Mesenchymal stem cell (in vitro differentiated cells and primary cell): Measurements from ENCODE around the gene CAPZA1.
A peak's percentile ranks its signal among the peaks of the same experiment; 100 is the strongest.

Experiments used
- DNase-seq: peaks from one replicate; pipeline ENCODE4 v3.0.0-alpha.2; 2013
- H2AFZ ChIP-seq: one replicate; pipeline ENCODE4 v1.6.1; 2013; ENCODE audit warnings: low read depth, mild to moderate bottlenecking, control low read depth, inconsistent platforms, low read length, moderate library complexity
- H2AK5ac ChIP-seq: 2 replicates; pipeline ENCODE4 v1.6.1; 2013; ENCODE audit warnings: low read length, moderate library complexity, mild to moderate bottlenecking, inconsistent platforms; ENCODE audit not compliant: severe bottlenecking
- H2BK120ac ChIP-seq: one replicate; pipeline ENCODE4 v1.6.1; 2013; ENCODE audit warnings: low read depth, mild to moderate bottlenecking, inconsistent platforms, low read length, moderate library complexity
- H2BK12ac ChIP-seq, 2 experiments: one replicate each; pipeline ENCODE4 v1.6.1; 2013; ENCODE audit warnings: inconsistent platforms in 2 of 2, low read length in 2 of 2, mild to moderate bottlenecking in 2 of 2, moderate library complexity in 2 of 2, control low read depth in 1 of 2
- H2BK15ac ChIP-seq: one replicate; pipeline ENCODE4 v1.6.1; 2013; ENCODE audit warnings: mild to moderate bottlenecking, low read depth, inconsistent platforms; ENCODE audit not compliant: poor library complexity, severe bottlenecking
- H2BK5ac ChIP-seq: 2 replicates; pipeline ENCODE4 v1.6.1; 2013; ENCODE audit warnings: low read depth, mild to moderate bottlenecking, low read length, control low read depth, inconsistent platforms; ENCODE audit not compliant: poor library complexity, severe bottlenecking
- H3K14ac ChIP-seq, 2 experiments: one replicate each; pipeline ENCODE4 v1.6.1; 2013; ENCODE audit warnings: inconsistent platforms in 2 of 2, low read length in 2 of 2, control low read depth in 1 of 2, mild to moderate bottlenecking in 1 of 2, moderate library complexity in 1 of 2
- H3K18ac ChIP-seq, 2 experiments: one replicate each; pipeline ENCODE4 v1.6.1; 2013; ENCODE audit warnings: inconsistent platforms in 2 of 2, low read length in 2 of 2, control low read depth in 1 of 2, low read depth in 1 of 2, mild to moderate bottlenecking in 1 of 2
- H3K23ac ChIP-seq, 2 experiments: one replicate each; pipeline ENCODE4 v1.6.1; 2013; ENCODE audit warnings: inconsistent platforms in 2 of 2, low read length in 2 of 2, mild to moderate bottlenecking in 2 of 2, moderate library complexity in 2 of 2, control low read depth in 1 of 2
- H3K27ac ChIP-seq: 2 replicates; pipeline ENCODE4 v1.5.1; 2013; ENCODE audit warnings: mild to moderate bottlenecking, moderate library complexity, low read length, control low read depth, inconsistent platforms; ENCODE audit not compliant: poor library complexity, severe bottlenecking
- H3K27me3 ChIP-seq, 2 experiments: 2 replicates each; pipeline versions ENCODE4 v1.6.1 to v1.7.0; 2013; ENCODE audit warnings: low read length in 2 of 2, mild to moderate bottlenecking in 2 of 2, moderate library complexity in 2 of 2, control low read depth in 1 of 2, inconsistent platforms in 1 of 2; ENCODE audit not compliant: control insufficient read depth in 1 of 2, insufficient read depth in 1 of 2
- H3K36me3 ChIP-seq, 2 experiments: 2 replicates each; pipeline versions ENCODE4 v1.6.1 to v1.7.0; 2013; ENCODE audit warnings: low read length in 2 of 2, control low read depth in 1 of 2, inconsistent platforms in 1 of 2, low read depth in 1 of 2, mild to moderate bottlenecking in 1 of 2; ENCODE audit not compliant: insufficient read depth in 2 of 2, control insufficient read depth in 1 of 2
- H3K4ac ChIP-seq, 2 experiments: one replicate each; pipeline ENCODE4 v1.6.1; 2013; ENCODE audit warnings: inconsistent platforms in 2 of 2, low read length in 2 of 2, mild to moderate bottlenecking in 2 of 2, moderate library complexity in 2 of 2, control low read depth in 1 of 2, low read depth in 1 of 2
- H3K4me1 ChIP-seq: 2 replicates; pipeline ENCODE4 v1.6.1; 2013; ENCODE audit warnings: low read depth, low read length, control low read depth; ENCODE audit not compliant: control insufficient read depth, insufficient read depth
- H3K4me2 ChIP-seq: 2 replicates; pipeline ENCODE4 v1.6.1; 2013; ENCODE audit warnings: low read length, mild to moderate bottlenecking, inconsistent platforms; ENCODE audit not compliant: poor library complexity, severe bottlenecking
- H3K4me3 ChIP-seq, 2 experiments: 2 replicates each; pipeline versions ENCODE4 v1.5.1 to v1.7.0; 2013; ENCODE audit warnings: low read length in 2 of 2, mild to moderate bottlenecking in 2 of 2, control low read depth in 1 of 2, low read depth in 1 of 2; ENCODE audit not compliant: insufficient read depth in 1 of 2
- H3K79me1 ChIP-seq: replicated peaks from 2 replicates; pipeline ENCODE4 v1.6.1; 2013; ENCODE audit warnings: mild to moderate bottlenecking, control low read depth, low read length, inconsistent platforms; ENCODE audit not compliant: poor library complexity, severe bottlenecking
- H3K9ac ChIP-seq: 2 replicates; pipeline ENCODE4 v1.7.0; 2013; ENCODE audit warnings: mild to moderate bottlenecking, low read length, moderate library complexity
- H3K9me3 ChIP-seq: 2 replicates; pipeline ENCODE4 v1.7.0; 2013; ENCODE audit warnings: mild to moderate bottlenecking, low read length; ENCODE audit not compliant: control insufficient read depth
- H4K8ac ChIP-seq: one replicate; pipeline ENCODE4 v1.6.1; 2013; ENCODE audit warnings: inconsistent platforms, mild to moderate bottlenecking, low read length, moderate library complexity
- H4K91ac ChIP-seq: one replicate; pipeline ENCODE4 v1.6.1; 2013; ENCODE audit warnings: mild to moderate bottlenecking, low read length, inconsistent platforms
- WGBS: methylation state at CpG from one replicate; pipeline ENCODE4 v1.1.7; 2013; ENCODE audit warnings: mixed read lengths; 5-methylcytosine and 5-hydroxymethylcytosine counted together

CAPZA1 gene

DNA sequence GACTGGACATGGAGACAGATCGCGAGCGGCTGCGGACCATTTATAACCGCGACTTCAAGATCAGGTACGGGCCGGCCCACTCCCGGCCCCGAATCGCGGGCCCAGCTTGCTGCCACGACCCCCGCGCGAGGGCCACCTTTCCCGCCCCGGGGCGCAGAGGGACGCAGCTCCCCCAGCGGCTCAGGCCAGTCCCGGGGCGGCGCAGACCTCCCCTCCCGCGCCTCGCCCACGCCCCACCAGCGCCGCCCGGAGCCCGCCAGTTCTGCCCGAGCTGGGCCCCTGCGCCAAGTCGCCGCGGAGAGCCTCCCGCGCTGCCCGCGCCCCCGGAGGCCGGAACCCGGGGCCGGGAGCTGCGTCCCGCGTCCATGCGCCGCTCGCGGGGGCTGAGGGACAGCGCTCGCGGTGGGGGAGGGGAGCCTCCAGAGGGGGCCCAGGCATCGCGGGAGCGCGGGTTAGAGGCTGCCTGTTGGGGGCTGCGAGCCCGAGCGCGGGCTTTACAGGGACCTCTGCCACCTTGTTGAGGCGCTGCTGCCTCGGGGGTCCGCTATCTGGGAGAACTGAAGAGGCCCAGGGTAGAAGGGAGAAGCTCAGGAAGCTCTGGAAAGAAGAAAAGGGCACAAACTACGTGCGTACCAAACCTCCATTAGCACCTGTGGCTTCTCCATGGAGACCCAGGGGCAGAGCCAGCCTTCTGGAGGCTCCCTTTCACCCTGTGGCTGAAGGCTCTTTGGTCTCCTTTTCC is 55.5 kb downstream of the CAPZA1 start:
- peak overlapping the region; percentile 65 for H2AFZ ChIP-seq
- H3K36me3 ChIP-seq: peaks cover 2 to 35% of the 10 kb centered on the region in 2 experiments
- H3K27me3 ChIP-seq: no peaks in the 10 kb centered on the region
- peak overlapping the region in 1 of 2 experiments; percentile 90 for H3K23ac ChIP-seq
- H4K91ac ChIP-seq: peak overlapping the region; percentile 92
- H4K8ac ChIP-seq: peak overlapping the region; percentile 33
- peak overlapping the region; percentile 69 to 92 for H3K14ac ChIP-seq
- under 1% methylated on average over 58 of the region's 68 CpGs for WGBS
- H3K27ac ChIP-seq: peak overlapping the region; percentile 88
- peak overlapping the region; percentile 49 to 97 for H3K18ac ChIP-seq
- no peaks in the 10 kb centered on the region for H3K9me3 ChIP-seq
- no peaks in the 10 kb centered on the region for H3K4me1 ChIP-seq
- H3K4me3 ChIP-seq: peak overlapping the region; percentile 90 to 94
- H2BK120ac ChIP-seq: peak overlapping the region; percentile 65
- peak overlapping the region in 1 of 2 experiments; percentile 73 for H2BK12ac ChIP-seq
- peak overlapping the region; percentile 96 for H3K9ac ChIP-seq
- DNase-seq: peak; percentile 39
- peak overlapping the region; percentile 49 to 99 for H3K4ac ChIP-seq
- peak overlapping the region; percentile 76 for H2BK5ac ChIP-seq
- H2BK15ac ChIP-seq: peak overlapping the region; percentile 82
- H2AK5ac ChIP-seq: no peak overlapping the region
- peak overlapping the region; percentile 87 for H3K4me2 ChIP-seq
- peaks cover 11% of the 10 kb centered on the region for H3K79me1 ChIP-seq

- no peak overlapping the region for H3K23ac ChIP-seq
- peaks cover 2 to 28% of the 10 kb centered on the region in 2 experiments for H3K36me3 ChIP-seq
- peak overlapping the region; percentile 87 for H3K4me2 ChIP-seq
- H3K79me1 ChIP-seq: peaks cover 12% of the 10 kb centered on the region
- H3K4me3 ChIP-seq: peak overlapping the region; percentile 90 to 94
- no peak overlapping the region for H4K91ac ChIP-seq
- DNase-seq: peak; percentile 31
- no peaks in the 10 kb centered on the region for H3K9me3 ChIP-seq
- no peaks in the 10 kb centered on the region for H3K4me1 ChIP-seq
- 40% methylated on average over 6 of the region's 7 CpGs for WGBS
- peak overlapping the region in 1 of 2 experiments; percentile 92 for H3K14ac ChIP-seq
- H4K8ac ChIP-seq: no peak overlapping the region
- peak overlapping the region; percentile 96 for H3K9ac ChIP-seq
- H3K4ac ChIP-seq: peak overlapping the region in 1 of 2 experiments; percentile 99
- H2BK15ac ChIP-seq: peak overlapping the region; percentile 73
- H2BK5ac ChIP-seq: no peak overlapping the region
- no peak overlapping the region for H2AK5ac ChIP-seq
- H2AFZ ChIP-seq: peak overlapping the region; percentile 10
- H3K27me3 ChIP-seq: no peaks in the 10 kb centered on the region
- peak overlapping the region in 1 of 2 experiments; percentile 71 for H2BK12ac ChIP-seq
- no peak overlapping the region for H3K27ac ChIP-seq
- peak overlapping the region; percentile 65 for H2BK120ac ChIP-seq
- peak overlapping the region in 1 of 2 experiments; percentile 97 for H3K18ac ChIP-seq
Measured at GRCh38 chr1:112675728-112676381, 56.2 kb downstream of the CAPZA1 start.

- Histone ChIP-seq H3K4me3 (peak overlapping the region in 1 of 2 experiments; percentile 90), H4K8ac (no peak overlapping the region), H3K23ac (no peak overlapping the region), H2BK12ac (no peak overlapping the region), H2AK5ac (no peak overlapping the region), H3K36me3 (peaks cover 2 to 21% of the 10 kb centered on the region in 2 experiments), H4K91ac (no peak overlapping the region), H2BK120ac (no peak overlapping the region), H3K9ac (no peak overlapping the region), H3K27ac (no peak overlapping the region), H2BK5ac (no peak overlapping the region), H3K4ac (no peak overlapping the region), H3K18ac (no peak overlapping the region), H3K14ac (no peak overlapping the region), H3K9me3 (no peaks in the 10 kb centered on the region), H2AFZ (no peak overlapping the region), H3K4me1 (no peaks in the 10 kb centered on the region), H3K27me3 (no peaks in the 10 kb centered on the region), H2BK15ac (no peak overlapping the region), H3K79me1 (peaks cover 15% of the 10 kb centered on the region), H3K4me2 (no peak overlapping the region)
- WGBS: 100% methylated on average over 3 of the region's 3 CpGs
- DNase-seq: no peak
Measured at GRCh38 chr1:112676543-112676942, 56.9 kb downstream of the CAPZA1 start.

DNA sequence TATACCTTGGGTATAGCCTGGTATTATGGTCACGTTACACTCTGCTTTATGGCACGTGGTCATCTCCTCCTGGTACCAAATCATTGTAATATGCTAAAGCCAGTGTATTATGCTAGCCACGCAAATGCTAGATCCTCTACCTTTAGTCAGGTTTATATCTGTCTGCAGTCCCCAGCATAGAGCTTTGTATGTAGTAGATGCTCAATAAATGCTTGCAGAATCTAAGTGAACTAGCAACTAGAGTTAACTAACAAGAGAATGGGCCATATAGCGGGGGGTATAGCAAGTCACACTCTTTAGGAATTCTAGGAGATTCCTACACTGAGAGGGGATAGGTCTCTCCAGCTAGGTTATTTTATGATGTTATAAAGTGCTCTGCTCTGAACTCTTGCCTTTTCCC is 57.9 kb downstream of the CAPZA1 start:
- no peaks in the 10 kb centered on the region for H3K27me3 ChIP-seq
- H3K4me2 ChIP-seq: no peak overlapping the region
- no peak overlapping the region for H4K8ac ChIP-seq
- no peaks in the 10 kb centered on the region for H3K9me3 ChIP-seq
- no peak for DNase-seq
- no peak overlapping the region for H2BK12ac ChIP-seq
- H2AK5ac ChIP-seq: peak overlapping the region; percentile 26
- no peak overlapping the region for H3K14ac ChIP-seq
- no peak overlapping the region for H3K4me3 ChIP-seq
- H2AFZ ChIP-seq: no peak overlapping the region
- no peak overlapping the region for H3K4ac ChIP-seq
- no peak overlapping the region for H2BK15ac ChIP-seq
- H4K91ac ChIP-seq: no peak overlapping the region
- H3K36me3 ChIP-seq: peaks cover 2 to 12% of the 10 kb centered on the region in 2 experiments
- H3K18ac ChIP-seq: no peak overlapping the region
- no peak overlapping the region for H3K23ac ChIP-seq
- H3K27ac ChIP-seq: no peak overlapping the region
- WGBS: 96% methylated on average over 3 of the region's 4 CpGs
- no peaks in the 10 kb centered on the region for H3K4me1 ChIP-seq
- no peak overlapping the region for H2BK120ac ChIP-seq
- peaks cover 17% of the 10 kb centered on the region for H3K79me1 ChIP-seq
- no peak overlapping the region for H3K9ac ChIP-seq
- H2BK5ac ChIP-seq: no peak overlapping the region
